Uterus (tissue), 4 donors: ENCODE data around the gene DLGAP1. TPM values are rescaled to one million over a fixed set of nuclear protein-coding genes. Genes with fewer than 3 reads are reported as not detected.

Source experiments
- DNase-seq, 2 donors: peaks; one replicate each; pipeline ENCODE4 v3.0.0-alpha.2; 2019 to 2020
- H3K27ac ChIP-seq, 2 donors: fragments of 200-600 bp; sonication (generic); 1 replicate in 1 of 2; 2 replicates in 1 of 2; pipeline ENCODE4 v1.5.1; 2016 to 2018
- H3K27me3 ChIP-seq, 2 donors: fragments of 200-600 bp; sonication (generic); one replicate each; pipeline ENCODE4 v1.5.1; 2018 to 2019; ENCODE audit warnings: control low read depth in 1 of 2
- H3K36me3 ChIP-seq, 2 donors: fragments of 200-600 bp; sonication (generic); one replicate each; pipeline ENCODE4 v1.5.1; 2019; ENCODE audit warnings: control low read depth in 1 of 2
- H3K4me1 ChIP-seq, 2 donors: fragments of 200-600 bp; sonication (generic); one replicate each; pipeline ENCODE4 v1.5.1; 2018 to 2019; ENCODE audit warnings: control low read depth in 1 of 2
- H3K4me3 ChIP-seq, 2 donors: fragments of 200-600 bp; sonication (generic); 1 replicate in 1 of 2; 2 replicates in 1 of 2; pipeline ENCODE4 v1.5.1; 2018 to 2019; ENCODE audit warnings: mild to moderate bottlenecking in 1 of 2
- H3K9me3 ChIP-seq, 2 donors: fragments of 200-600 bp; sonication (generic); one replicate each; pipeline ENCODE4 v1.5.1; 2019; ENCODE audit warnings: control low read depth in 1 of 2
- CTCF ChIP-seq, 4 experiments: fragments of 200-600 bp in 2 of 4; fragments of 450-650 bp in 2 of 4; sonication (generic) in 2 of 4; IDR thresholded peaks; one replicate each; pipeline ENCODE4 v1.5.1; 2016 to 2019; ENCODE audit warnings: antibody characterized with exemption in 4 of 4, mild to moderate bottlenecking in 2 of 4, moderate library complexity in 1 of 4
- POLR2A ChIP-seq, 2 donors: fragments of 450-650 bp; IDR thresholded peaks; one replicate each; pipeline ENCODE4 v1.6.1; 2016; ENCODE audit warnings: antibody characterized with exemption in 2 of 2, mild to moderate bottlenecking in 1 of 2, moderate library complexity in 1 of 2
- intact Hi-C: fragments of 100-400 bp; cut with DNase I; formaldehyde crosslinking; loops from one replicate; pipeline ENCODE4 v1.15.1; 2023; ENCODE audit warnings: low total_unique reads
- total RNA-seq, 4 donors: library from RNA; depleted of rRNA in 3 of 4; stranded (reverse); fragments of >200 nt in 3 of 4; gene quantifications; one replicate each; pipeline versions ENCODE4 v1.1.0 to v1.2.4, GENCODE V29; 2014 to 2023
- donor health status: DM: yes; HTN: yes; CAD: no.

Gene DLGAP1
- total RNA-seq, 4 donors from 2014 or later: 1.0 to 9.6 (median 3.3) TPM

DNA sequence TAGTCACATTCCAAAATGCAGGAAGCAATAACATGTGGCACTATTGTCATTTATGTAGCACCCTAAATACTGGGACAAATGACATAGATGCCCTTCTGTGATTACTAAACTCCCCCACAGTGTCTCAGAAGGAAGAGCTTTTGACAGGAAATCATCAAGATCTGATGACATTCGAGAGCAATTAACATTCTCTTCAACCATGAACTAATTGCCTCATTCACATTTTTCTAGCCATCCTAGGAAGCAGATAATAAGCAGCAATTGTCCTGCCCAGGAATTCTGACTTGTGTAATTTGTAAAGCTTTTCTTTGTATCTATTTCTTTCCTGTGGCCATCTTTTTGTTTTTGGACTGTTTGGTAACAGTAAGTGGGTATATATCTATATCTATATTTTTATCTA, 712.6 kb downstream of the DLGAP1 start:
- no peak overlapping the region for H3K27ac ChIP-seq
- H3K4me3 ChIP-seq: no peak overlapping the region
- no peaks in the 10 kb centered on the region for H3K27me3 ChIP-seq
- DNase-seq: no peak
- TF ChIP-seq CTCF (IDR thresholded peaks at IDR 0.05) (no peak), POLR2A (IDR thresholded peaks at IDR 0.05) (no peak)
- H3K9me3 ChIP-seq: no peaks in the 10 kb centered on the region
- no peaks in the 10 kb centered on the region for H3K4me1 ChIP-seq
- intact Hi-C loops: no loop called here
- no peaks in the 10 kb centered on the region for H3K36me3 ChIP-seq

GRCh38 chr18:3741333-3741732, 713.8 kb downstream of the DLGAP1 start:
- Histone ChIP-seq H3K4me3 (no peak overlapping the region), H3K36me3 (no peaks in the 10 kb centered on the region), H3K9me3 (no peaks in the 10 kb centered on the region), H3K27me3 (no peaks in the 10 kb centered on the region), H3K4me1 (no peaks in the 10 kb centered on the region), H3K27ac (no peak overlapping the region)
- no peak for DNase-seq
- TF ChIP-seq CTCF (IDR thresholded peaks at IDR 0.05) (no peak), POLR2A (IDR thresholded peaks at IDR 0.05) (no peak)
- intact Hi-C loops: no loop called here

DNA sequence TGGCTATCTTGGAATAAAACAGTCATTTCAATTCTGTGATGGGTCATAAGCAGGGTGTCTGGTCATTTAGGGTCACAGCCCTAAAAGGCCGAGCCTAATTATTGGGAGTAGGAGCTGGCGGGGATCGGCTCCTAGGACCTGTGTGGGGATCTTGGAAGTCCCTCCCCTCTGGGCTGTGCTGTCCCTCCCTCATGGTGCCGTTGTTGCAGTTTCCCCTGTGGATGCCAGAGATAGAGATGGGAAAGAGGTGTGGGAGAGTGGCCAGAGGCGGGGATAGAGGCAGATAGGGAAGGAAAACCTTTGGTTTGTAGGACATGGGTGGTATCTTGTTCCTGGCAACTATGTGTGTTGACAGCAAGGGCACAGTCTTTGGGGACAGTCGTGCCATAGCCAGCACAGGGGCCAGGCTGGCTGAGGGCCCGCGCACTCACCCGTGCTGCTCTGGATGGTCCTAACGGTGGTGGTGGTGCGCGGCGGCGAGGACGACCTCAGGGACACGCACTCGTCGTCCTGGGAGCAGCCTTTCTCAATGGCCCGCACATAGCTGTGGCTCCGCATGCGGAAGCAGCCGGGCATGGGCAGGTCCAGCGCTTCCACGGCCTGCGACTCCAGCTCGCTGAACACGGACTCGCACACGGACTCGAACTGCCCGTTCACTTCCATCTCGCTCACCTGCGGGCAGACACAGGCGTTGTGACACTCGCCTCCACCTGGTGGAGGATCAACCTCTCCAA, 726.2 kb downstream of the DLGAP1 start:
- DNase-seq: no peak
- H3K27ac ChIP-seq: no peak overlapping the region
- intact Hi-C loops: no loop called here

GRCh38 chr18:3727274-3727673, 727.8 kb downstream of the DLGAP1 start:
- H3K27me3 ChIP-seq: no peaks in the 10 kb centered on the region
- H3K27ac ChIP-seq: no peak overlapping the region
- H3K9me3 ChIP-seq: no peaks in the 10 kb centered on the region
- TF ChIP-seq CTCF (IDR thresholded peaks at IDR 0.05) (no peak), POLR2A (IDR thresholded peaks at IDR 0.05) (no peak)
- intact Hi-C loops: no loop called here
- H3K36me3 ChIP-seq: no peaks in the 10 kb centered on the region
- H3K4me1 ChIP-seq: no peaks in the 10 kb centered on the region
- no peak overlapping the region for H3K4me3 ChIP-seq
- DNase-seq: no peak

More for the DNA sequence above, 726.2 kb downstream of the DLGAP1 start:
- Histone ChIP-seq H3K36me3 (no peaks in the 10 kb centered on the region), H3K4me3 (no peak overlapping the region), H3K27me3 (no peaks in the 10 kb centered on the region), H3K4me1 (no peaks in the 10 kb centered on the region), H3K9me3 (no peaks in the 10 kb centered on the region)
- TF ChIP-seq POLR2A (IDR thresholded peaks at IDR 0.05) (no peak), CTCF (IDR thresholded peaks at IDR 0.05) (no peak)

GRCh38 chr18:3726238-3726951, 728.7 kb downstream of the DLGAP1 start:
- Histone ChIP-seq H3K4me1 (no peaks in the 10 kb centered on the region), H3K9me3 (no peaks in the 10 kb centered on the region), H3K36me3 (no peaks in the 10 kb centered on the region), H3K27me3 (no peaks in the 10 kb centered on the region), H3K4me3 (no peak overlapping the region), H3K27ac (no peak overlapping the region)
- TF ChIP-seq CTCF (IDR thresholded peaks at IDR 0.05) (no peak), POLR2A (IDR thresholded peaks at IDR 0.05) (no peak)
- intact Hi-C loops: no loop called here
- DNase-seq: no peak
